Measurements from ENCODE around the gene UBE2E2.

Gene UBE2E2

GRCh38 chr3:23368731-23369130, 165.6 kb downstream of the UBE2E2 start:
- no peak for TF ChIP-seq CTCF (IDR thresholded peaks at IDR 0.05)

- no peak for TF ChIP-seq CTCF (IDR thresholded peaks at IDR 0.05)
These were observed 169.2 kb downstream of the UBE2E2 start for GRCh38 chr3:23372285-23372684.

GRCh38 chr3:23376516-23377248, 173.6 kb downstream of the UBE2E2 start:
- TF ChIP-seq CTCF (IDR thresholded peaks at IDR 0.05): no peak

- no peak for TF ChIP-seq CTCF (IDR thresholded peaks at IDR 0.05)
These were observed 175.0 kb downstream of the UBE2E2 start for GRCh38 chr3:23377928-23378672.

GRCh38 chr3:23383875-23384274, 180.7 kb downstream of the UBE2E2 start:
- no peak for TF ChIP-seq CTCF (IDR thresholded peaks at IDR 0.05)

GRCh38 chr3:23385327-23385726, 182.2 kb downstream of the UBE2E2 start:
- no peak for TF ChIP-seq CTCF (IDR thresholded peaks at IDR 0.05)

GRCh38 chr3:23387286-23387918, 184.3 kb downstream of the UBE2E2 start:
- no peak for TF ChIP-seq CTCF (IDR thresholded peaks at IDR 0.05)

All from LNCAP (cell line).